Measurements from ENCODE around the gene MFRP.

The MFRP gene

DNA sequence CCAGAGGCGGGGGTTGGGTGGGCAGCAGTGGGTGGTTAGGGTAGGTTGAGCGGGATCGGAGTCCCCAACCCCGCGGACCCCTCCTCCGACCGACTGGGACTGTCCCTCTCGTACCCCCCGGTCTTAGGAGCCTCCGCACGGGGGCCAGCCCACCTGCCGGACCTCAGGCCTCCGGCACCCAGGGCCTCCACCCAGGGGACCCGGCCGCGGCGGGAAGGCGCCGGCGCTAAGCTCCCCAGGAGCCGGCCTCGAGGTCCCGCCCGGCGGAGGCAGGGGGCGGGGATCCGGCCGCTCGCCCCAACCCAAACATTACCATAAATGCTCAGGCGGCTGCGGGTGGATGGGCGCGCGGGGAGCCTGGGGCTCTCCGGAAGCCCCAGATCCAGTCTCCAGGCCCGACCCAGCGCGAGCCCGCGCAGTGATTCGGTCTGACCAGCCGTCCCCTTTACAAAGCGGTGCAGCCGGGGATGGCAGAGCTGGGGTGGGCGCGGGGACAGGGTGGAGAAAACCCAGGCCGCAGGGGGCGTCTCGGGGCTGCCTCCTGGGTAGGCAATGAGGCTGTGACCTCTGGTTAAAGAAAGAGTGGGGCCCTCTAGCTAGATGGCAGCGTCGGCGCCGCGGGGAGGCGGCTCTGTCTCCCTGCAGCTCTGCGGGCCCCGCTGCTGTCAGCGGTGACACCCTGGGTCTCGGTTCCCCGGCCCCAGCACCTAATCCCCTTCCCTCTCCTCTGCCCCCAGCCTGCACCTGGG is 25.6 kb downstream of the MFRP start (continued):
- TF ChIP-seq, protein P1, sequence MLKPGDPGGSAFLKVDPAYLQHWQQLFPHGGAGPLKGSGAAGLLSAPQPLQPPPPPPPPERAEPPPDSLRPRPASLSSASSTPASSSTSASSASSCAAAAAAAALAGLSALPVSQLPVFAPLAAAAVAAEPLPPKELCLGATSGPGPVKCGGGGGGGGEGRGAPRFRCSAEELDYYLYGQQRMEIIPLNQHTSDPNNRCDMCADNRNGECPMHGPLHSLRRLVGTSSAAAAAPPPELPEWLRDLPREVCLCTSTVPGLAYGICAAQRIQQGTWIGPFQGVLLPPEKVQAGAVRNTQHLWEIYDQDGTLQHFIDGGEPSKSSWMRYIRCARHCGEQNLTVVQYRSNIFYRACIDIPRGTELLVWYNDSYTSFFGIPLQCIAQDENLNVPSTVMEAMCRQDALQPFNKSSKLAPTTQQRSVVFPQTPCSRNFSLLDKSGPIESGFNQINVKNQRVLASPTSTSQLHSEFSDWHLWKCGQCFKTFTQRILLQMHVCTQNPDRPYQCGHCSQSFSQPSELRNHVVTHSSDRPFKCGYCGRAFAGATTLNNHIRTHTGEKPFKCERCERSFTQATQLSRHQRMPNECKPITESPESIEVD (tag by site-specific recombination; IDR thresholded peaks at IDR 0.05) = no peak
- no peak for TF ChIP-seq ZNF701 (tag by site-specific recombination; IDR thresholded peaks at IDR 0.05)
- no peak; the same call in 1 of the 2 replicates for TF ChIP-seq ZNF341 (tag by site-specific recombination; IDR thresholded peaks at IDR 0.05; ENCODE audit: low read depth)
- TF ChIP-seq ZNF521 (tag by site-specific recombination; IDR thresholded peaks at IDR 0.05) = no peak
- TF ChIP-seq ZFHX2 (tag by site-specific recombination; conservative IDR thresholded peaks at IDR 0.05) = peak; percentile 66; the same call in 1 of the 2 replicates
- TF ChIP-seq SP2 (tag by site-specific recombination; IDR thresholded peaks at IDR 0.05) = peak; percentile 47
- no peak; the same call in 1 of the 2 replicates for TF ChIP-seq WT1 (tag by site-specific recombination; IDR thresholded peaks at IDR 0.05)
- no peak; the same call in 1 of the 2 replicates for TF ChIP-seq ZNF2 (tag by site-specific recombination; IDR thresholded peaks at IDR 0.05)
- TF ChIP-seq ZNF596 (tag by site-specific recombination; IDR thresholded peaks at IDR 0.05) = no peak
- TF ChIP-seq ZNF660 (tag by site-specific recombination; IDR thresholded peaks at IDR 0.05) = no peak
- 0 out of 2 replicates have a peak, but pooled peaks have one; percentile 19 for TF ChIP-seq GLIS2 (tag by site-specific recombination; IDR thresholded peaks at IDR 0.05)
- no peak for TF ChIP-seq ZNF548 (tag by site-specific recombination; IDR thresholded peaks at IDR 0.05)
- TF ChIP-seq ZFP41 (tag by site-specific recombination; IDR thresholded peaks at IDR 0.05; ENCODE audit: borderline replicate concordance) = no peak
- TF ChIP-seq ZNF830 (tag by site-specific recombination; IDR thresholded peaks at IDR 0.05; ENCODE audit: low read depth) = no peak
- TF ChIP-seq MYNN (tag by site-specific recombination; IDR thresholded peaks at IDR 0.05; ENCODE audit: borderline replicate concordance) = no peak
- TF ChIP-seq RBAK (tag by site-specific recombination; IDR thresholded peaks at IDR 0.05) = no peak
- TF ChIP-seq ZNF221 (tag by site-specific recombination; IDR thresholded peaks at IDR 0.05; ENCODE audit: borderline replicate concordance) = no peak
- no peak for TF ChIP-seq ZNF274 (IDR thresholded peaks at IDR 0.05; ENCODE audit: low read length)
- TF ChIP-seq ZNF274 (tag by site-specific recombination; IDR thresholded peaks at IDR 0.05; ENCODE audit: borderline replicate concordance) = no peak
- TF ChIP-seq ZNF585B (tag by site-specific recombination; IDR thresholded peaks at IDR 0.05) = no peak
- no peak for TF ChIP-seq ZNF623 (tag by site-specific recombination; IDR thresholded peaks at IDR 0.05)
- TF ChIP-seq, protein P2, sequence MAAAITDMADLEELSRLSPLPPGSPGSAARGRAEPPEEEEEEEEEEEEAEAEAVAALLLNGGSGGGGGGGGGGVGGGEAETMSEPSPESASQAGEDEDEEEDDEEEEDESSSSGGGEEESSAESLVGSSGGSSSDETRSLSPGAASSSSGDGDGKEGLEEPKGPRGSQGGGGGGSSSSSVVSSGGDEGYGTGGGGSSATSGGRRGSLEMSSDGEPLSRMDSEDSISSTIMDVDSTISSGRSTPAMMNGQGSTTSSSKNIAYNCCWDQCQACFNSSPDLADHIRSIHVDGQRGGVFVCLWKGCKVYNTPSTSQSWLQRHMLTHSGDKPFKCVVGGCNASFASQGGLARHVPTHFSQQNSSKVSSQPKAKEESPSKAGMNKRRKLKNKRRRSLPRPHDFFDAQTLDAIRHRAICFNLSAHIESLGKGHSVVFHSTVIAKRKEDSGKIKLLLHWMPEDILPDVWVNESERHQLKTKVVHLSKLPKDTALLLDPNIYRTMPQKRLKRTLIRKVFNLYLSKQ (tag by site-specific recombination; IDR thresholded peaks at IDR 0.05; ENCODE audit: borderline replicate concordance) = no peak
- no peak for TF ChIP-seq HOXD13 (CRISPR knock-in tag; IDR thresholded peaks at IDR 0.05; ENCODE audit: borderline replicate concordance)
- no peak for TF ChIP-seq ZNF610 (tag by site-specific recombination; IDR thresholded peaks at IDR 0.05; ENCODE audit: borderline replicate concordance)
- no peak for TF ChIP-seq SCRT2 (tag by site-specific recombination; IDR thresholded peaks at IDR 0.05)
- no peak for TF ChIP-seq KLF8 (tag by site-specific recombination; IDR thresholded peaks at IDR 0.05)
- TF ChIP-seq ZNF658 (tag by site-specific recombination; IDR thresholded peaks at IDR 0.05) = no peak
- no peak for TF ChIP-seq ZNF510 (tag by site-specific recombination; IDR thresholded peaks at IDR 0.05; ENCODE audit: insufficient replicate concordance)
- TF ChIP-seq, protein P3, sequence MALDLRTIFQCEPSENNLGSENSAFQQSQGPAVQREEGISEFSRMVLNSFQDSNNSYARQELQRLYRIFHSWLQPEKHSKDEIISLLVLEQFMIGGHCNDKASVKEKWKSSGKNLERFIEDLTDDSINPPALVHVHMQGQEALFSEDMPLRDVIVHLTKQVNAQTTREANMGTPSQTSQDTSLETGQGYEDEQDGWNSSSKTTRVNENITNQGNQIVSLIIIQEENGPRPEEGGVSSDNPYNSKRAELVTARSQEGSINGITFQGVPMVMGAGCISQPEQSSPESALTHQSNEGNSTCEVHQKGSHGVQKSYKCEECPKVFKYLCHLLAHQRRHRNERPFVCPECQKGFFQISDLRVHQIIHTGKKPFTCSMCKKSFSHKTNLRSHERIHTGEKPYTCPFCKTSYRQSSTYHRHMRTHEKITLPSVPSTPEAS (tag by site-specific recombination; IDR thresholded peaks at IDR 0.05) = no peak
- TF ChIP-seq, protein P4, sequence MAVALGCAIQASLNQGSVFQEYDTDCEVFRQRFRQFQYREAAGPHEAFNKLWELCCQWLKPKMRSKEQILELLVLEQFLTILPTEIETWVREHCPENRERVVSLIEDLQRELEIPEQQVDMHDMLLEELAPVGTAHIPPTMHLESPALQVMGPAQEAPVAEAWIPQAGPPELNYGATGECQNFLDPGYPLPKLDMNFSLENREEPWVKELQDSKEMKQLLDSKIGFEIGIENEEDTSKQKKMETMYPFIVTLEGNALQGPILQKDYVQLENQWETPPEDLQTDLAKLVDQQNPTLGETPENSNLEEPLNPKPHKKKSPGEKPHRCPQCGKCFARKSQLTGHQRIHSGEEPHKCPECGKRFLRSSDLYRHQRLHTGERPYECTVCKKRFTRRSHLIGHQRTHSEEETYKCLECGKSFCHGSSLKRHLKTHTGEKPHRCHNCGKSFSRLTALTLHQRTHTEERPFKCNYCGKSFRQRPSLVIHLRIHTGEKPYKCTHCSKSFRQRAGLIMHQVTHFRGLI (tag by site-specific recombination; IDR thresholded peaks at IDR 0.05) = peak; percentile 39; the same call in 1 of the 2 replicates
- TF ChIP-seq ZNF157 (tag by site-specific recombination; IDR thresholded peaks at IDR 0.05) = no peak
- TF ChIP-seq, protein P5, sequence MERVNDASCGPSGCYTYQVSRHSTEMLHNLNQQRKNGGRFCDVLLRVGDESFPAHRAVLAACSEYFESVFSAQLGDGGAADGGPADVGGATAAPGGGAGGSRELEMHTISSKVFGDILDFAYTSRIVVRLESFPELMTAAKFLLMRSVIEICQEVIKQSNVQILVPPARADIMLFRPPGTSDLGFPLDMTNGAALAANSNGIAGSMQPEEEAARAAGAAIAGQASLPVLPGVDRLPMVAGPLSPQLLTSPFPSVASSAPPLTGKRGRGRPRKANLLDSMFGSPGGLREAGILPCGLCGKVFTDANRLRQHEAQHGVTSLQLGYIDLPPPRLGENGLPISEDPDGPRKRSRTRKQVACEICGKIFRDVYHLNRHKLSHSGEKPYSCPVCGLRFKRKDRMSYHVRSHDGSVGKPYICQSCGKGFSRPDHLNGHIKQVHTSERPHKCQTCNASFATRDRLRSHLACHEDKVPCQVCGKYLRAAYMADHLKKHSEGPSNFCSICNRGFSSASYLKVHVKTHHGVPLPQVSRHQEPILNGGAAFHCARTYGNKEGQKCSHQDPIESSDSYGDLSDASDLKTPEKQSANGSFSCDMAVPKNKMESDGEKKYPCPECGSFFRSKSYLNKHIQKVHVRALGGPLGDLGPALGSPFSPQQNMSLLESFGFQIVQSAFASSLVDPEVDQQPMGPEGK (tag by site-specific recombination; IDR thresholded peaks at IDR 0.05) = no peak; the same call in 1 of the 2 replicates
- no peak for TF ChIP-seq ZNF514 (tag by site-specific recombination; IDR thresholded peaks at IDR 0.05)
- no peak for TF ChIP-seq ZNF792 (tag by site-specific recombination; IDR thresholded peaks at IDR 0.05)

All from HEK293 (cell line).